ENCODE measurements around the gene P2RX4. TPM values are rescaled to one million over a fixed set of nuclear protein-coding genes. Genes with fewer than 3 reads are reported as not detected.

P2RX4 gene
- total RNA-seq, 6 experiments from 2014 or later: 11.5 to 79.7 (median 21.9) TPM

- no peaks in the 10 kb centered on the region for H3K27me3 ChIP-seq
- H3K4me1 ChIP-seq: no peaks in the 10 kb centered on the region
- no peak overlapping the region for H3K27ac ChIP-seq
- TF ChIP-seq CTCF (IDR thresholded peaks at IDR 0.05) (no peak), POLR2A (IDR thresholded peaks at IDR 0.05) (no peak)
- intact Hi-C loops (cut with DNase I): no loop called here
- ATAC-seq (no peak), DNase-seq (no peak)
- WGBS (ENCODE audit: insufficient coverage, low coverage, low lambda C conversion rate, missing lambda C conversion rate): 91% methylated on average over 6 of the region's 7 CpGs
- no peak overlapping the region for H3K4me3 ChIP-seq
- H3K9me3 ChIP-seq: no peaks in the 10 kb centered on the region
- H3K36me3 ChIP-seq: peaks cover 0 to 62% (median 21%) of the 10 kb centered on the region in 4 donors
These were observed 50.2 kb downstream of the P2RX4 start for GRCh38 chr12:121260091-121260490.

- DNase-seq (no peak), ATAC-seq (peak in 2 of 4 donors; percentile 14 to 32)
- Histone ChIP-seq H3K27me3 (no peaks in the 10 kb centered on the region), H3K36me3 (peaks cover 0 to 67% (median 22%) of the 10 kb centered on the region in 4 donors), H3K4me1 (no peaks in the 10 kb centered on the region), H3K27ac (no peak overlapping the region), H3K9me3 (no peaks in the 10 kb centered on the region), H3K4me3 (no peak overlapping the region)
- TF ChIP-seq CTCF (IDR thresholded peaks at IDR 0.05) (no peak), POLR2A (IDR thresholded peaks at IDR 0.05) (no peak)
- intact Hi-C loops (cut with DNase I): no loop called here
- WGBS (ENCODE audit: insufficient coverage, low coverage, low lambda C conversion rate, missing lambda C conversion rate): 94% methylated on average over 4 of the region's 6 CpGs
These were observed 51.5 kb downstream of the P2RX4 start for GRCh38 chr12:121261398-121261797.

- DNase-seq (no peak), ATAC-seq (no peak)
- TF ChIP-seq POLR2A (IDR thresholded peaks at IDR 0.05) (no peak), CTCF (IDR thresholded peaks at IDR 0.05) (no peak)
- H3K27me3 ChIP-seq: no peaks in the 10 kb centered on the region
- WGBS (ENCODE audit: insufficient coverage, low coverage, low lambda C conversion rate, missing lambda C conversion rate): 85% methylated on average over 7 of the region's 10 CpGs
- intact Hi-C loops (cut with DNase I): no loop called here
- no peak overlapping the region for H3K4me3 ChIP-seq
- no peak overlapping the region for H3K27ac ChIP-seq
- no peaks in the 10 kb centered on the region for H3K4me1 ChIP-seq
- no peaks in the 10 kb centered on the region for H3K9me3 ChIP-seq
- H3K36me3 ChIP-seq: peaks cover 5 to 78% (median 28%) of the 10 kb centered on the region in 4 donors
These were observed 53.4 kb downstream of the P2RX4 start for GRCh38 chr12:121263206-121263935.

- 95% methylated on average over 7 of the region's 8 CpGs for WGBS (ENCODE audit: insufficient coverage, low coverage, low lambda C conversion rate, missing lambda C conversion rate)
- Histone ChIP-seq H3K27me3 (no peaks in the 10 kb centered on the region), H3K4me3 (no peak overlapping the region), H3K36me3 (peaks cover 10 to 84% (median 30%) of the 10 kb centered on the region in 4 donors), H3K4me1 (no peaks in the 10 kb centered on the region), H3K27ac (no peak overlapping the region), H3K9me3 (no peaks in the 10 kb centered on the region)
- TF ChIP-seq POLR2A (IDR thresholded peaks at IDR 0.05) (no peak), CTCF (IDR thresholded peaks at IDR 0.05) (no peak)
- DNase-seq (no peak), ATAC-seq (no peak)
- intact Hi-C loops (cut with DNase I): no loop called here
These were observed 54.2 kb downstream of the P2RX4 start for GRCh38 chr12:121264135-121264534.

All from right lobe of liver (tissue), 6 donors.